ENCODE measurements around the gene DMBX1. TPM values are rescaled to one million over a fixed set of nuclear protein-coding genes. Genes with fewer than 3 reads are reported as not detected.

DMBX1 gene
- total and polyA plus RNA-seq, 4 donors = not detected

GRCh38 chr1:46522969-46523320 is 33.3 kb downstream of the DMBX1 start:
- Histone ChIP-seq H3K9me3 (ENCODE audit: control insufficient read depth in 4 of 4, low read length in 3 of 4) (no peaks in the 10 kb centered on the region), H3K36me3 (ENCODE audit: control insufficient read depth in 4 of 4, insufficient read depth in 3 of 4, low read depth in 1 of 4, low read length in 3 of 4) (no peaks in the 10 kb centered on the region), H3K4me1 (ENCODE audit: control insufficient read depth in 4 of 4, insufficient read depth in 4 of 4, low read length in 3 of 4) (peaks cover 0 to 25% (median 17%) of the 10 kb centered on the region in 4 donors), H3K27ac (ENCODE audit: low read depth in 1 of 2, low read length in 2 of 2) (no peak overlapping the region), H3K4me3 (ENCODE audit: low read depth in 1 of 3, low read length in 3 of 3) (no peak overlapping the region), H3K27me3 (ENCODE audit: control insufficient read depth in 4 of 4, insufficient read depth in 4 of 4, low read length in 3 of 4) (peaks cover 0 to 2% (median 0%) of the 10 kb centered on the region in 4 donors), H3K9ac (ENCODE audit: low read depth in 1 of 2, low read length in 2 of 2) (no peak overlapping the region)
- TF ChIP-seq FOXA2 (IDR thresholded peaks at IDR 0.05) = no peak
- DNase-seq (ENCODE audit: low spot score) = no peak
- 74% methylated on average over 13 of the region's 13 CpGs for WGBS

- Histone ChIP-seq H3K9me3 (ENCODE audit: control insufficient read depth in 4 of 4, low read length in 3 of 4) (no peaks in the 10 kb centered on the region), H3K4me3 (ENCODE audit: low read depth in 1 of 3, low read length in 3 of 3) (no peak overlapping the region), H3K9ac (ENCODE audit: low read depth in 1 of 2, low read length in 2 of 2) (no peak overlapping the region), H3K27ac (ENCODE audit: low read depth in 1 of 2, low read length in 2 of 2) (no peak overlapping the region), H3K36me3 (ENCODE audit: control insufficient read depth in 4 of 4, insufficient read depth in 3 of 4, low read depth in 1 of 4, low read length in 3 of 4) (no peaks in the 10 kb centered on the region), H3K4me1 (ENCODE audit: control insufficient read depth in 4 of 4, insufficient read depth in 4 of 4, low read length in 3 of 4) (peaks cover 0 to 25% (median 17%) of the 10 kb centered on the region in 4 donors), H3K27me3 (ENCODE audit: control insufficient read depth in 4 of 4, insufficient read depth in 4 of 4, low read length in 3 of 4) (peaks cover 0 to 2% (median 0%) of the 10 kb centered on the region in 4 donors)
- no peak for TF ChIP-seq REST (IDR thresholded peaks at IDR 0.05)
- DNase-seq (ENCODE audit: low spot score) = no peak
- WGBS = 92% methylated on average over 11 of the region's 11 CpGs
Measured at GRCh38 chr1:46523496-46524353, 34.1 kb downstream of the DMBX1 start.

GRCh38 chr1:46524843-46525242 is 35.2 kb downstream of the DMBX1 start:
- H3K27me3 ChIP-seq (ENCODE audit: control insufficient read depth in 4 of 4, insufficient read depth in 4 of 4, low read length in 3 of 4) = no peaks in the 10 kb centered on the region
- no peak for TF ChIP-seq FOXA2 (IDR thresholded peaks at IDR 0.05)
- TF ChIP-seq RXRA (IDR thresholded peaks at IDR 0.05) = no peak
- no peak for TF ChIP-seq ZBTB33 (IDR thresholded peaks at IDR 0.05)
- TF ChIP-seq, protein P1, sequence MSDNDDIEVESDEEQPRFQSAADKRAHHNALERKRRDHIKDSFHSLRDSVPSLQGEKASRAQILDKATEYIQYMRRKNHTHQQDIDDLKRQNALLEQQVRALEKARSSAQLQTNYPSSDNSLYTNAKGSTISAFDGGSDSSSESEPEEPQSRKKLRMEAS (IDR thresholded peaks at IDR 0.05) = no peak
- TF ChIP-seq TAF1 (conservative IDR thresholded peaks at IDR 0.05) = no peak
- no peak for TF ChIP-seq EGR1 (IDR thresholded peaks at IDR 0.05; ENCODE audit: low read depth in 2 of 2)
- TF ChIP-seq HNF4A (conservative IDR thresholded peaks at IDR 0.05) = no peak
- no peak for TF ChIP-seq SP1 (IDR thresholded peaks at IDR 0.05)
- no peak for TF ChIP-seq FOXA1 (IDR thresholded peaks at IDR 0.05)
- TF ChIP-seq NR2F2 (IDR thresholded peaks at IDR 0.05) = no peak
- TF ChIP-seq, protein P2, sequence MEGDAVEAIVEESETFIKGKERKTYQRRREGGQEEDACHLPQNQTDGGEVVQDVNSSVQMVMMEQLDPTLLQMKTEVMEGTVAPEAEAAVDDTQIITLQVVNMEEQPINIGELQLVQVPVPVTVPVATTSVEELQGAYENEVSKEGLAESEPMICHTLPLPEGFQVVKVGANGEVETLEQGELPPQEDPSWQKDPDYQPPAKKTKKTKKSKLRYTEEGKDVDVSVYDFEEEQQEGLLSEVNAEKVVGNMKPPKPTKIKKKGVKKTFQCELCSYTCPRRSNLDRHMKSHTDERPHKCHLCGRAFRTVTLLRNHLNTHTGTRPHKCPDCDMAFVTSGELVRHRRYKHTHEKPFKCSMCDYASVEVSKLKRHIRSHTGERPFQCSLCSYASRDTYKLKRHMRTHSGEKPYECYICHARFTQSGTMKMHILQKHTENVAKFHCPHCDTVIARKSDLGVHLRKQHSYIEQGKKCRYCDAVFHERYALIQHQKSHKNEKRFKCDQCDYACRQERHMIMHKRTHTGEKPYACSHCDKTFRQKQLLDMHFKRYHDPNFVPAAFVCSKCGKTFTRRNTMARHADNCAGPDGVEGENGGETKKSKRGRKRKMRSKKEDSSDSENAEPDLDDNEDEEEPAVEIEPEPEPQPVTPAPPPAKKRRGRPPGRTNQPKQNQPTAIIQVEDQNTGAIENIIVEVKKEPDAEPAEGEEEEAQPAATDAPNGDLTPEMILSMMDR (IDR thresholded peaks at IDR 0.05; ENCODE audit: low read depth, low read length, missing input control) = no peak
- TF ChIP-seq GABPA (IDR thresholded peaks at IDR 0.05 in 1 of 2, conservative IDR thresholded peaks at IDR 0.05 in 1 of 2) = no peak
- TF ChIP-seq YY1 (IDR thresholded peaks at IDR 0.05) = no peak
- no peak for TF ChIP-seq RAD21 (IDR thresholded peaks at IDR 0.05)
- TF ChIP-seq JUND (IDR thresholded peaks at IDR 0.05) = no peak
- no peak for DNase-seq (ENCODE audit: low spot score)
- H3K36me3 ChIP-seq (ENCODE audit: control insufficient read depth in 4 of 4, insufficient read depth in 3 of 4, low read depth in 1 of 4, low read length in 3 of 4) = no peaks in the 10 kb centered on the region
- H3K4me3 ChIP-seq (ENCODE audit: low read depth in 1 of 3, low read length in 3 of 3) = no peak overlapping the region
- no peak overlapping the region for H3K27ac ChIP-seq (ENCODE audit: low read depth in 1 of 2, low read length in 2 of 2)
- WGBS = 71% methylated on average over 5 of the region's 5 CpGs
- no peak overlapping the region for H3K9ac ChIP-seq (ENCODE audit: low read depth in 1 of 2, low read length in 2 of 2)
- H3K4me1 ChIP-seq (ENCODE audit: control insufficient read depth in 4 of 4, insufficient read depth in 4 of 4, low read length in 3 of 4) = peaks cover 0 to 25% (median 17%) of the 10 kb centered on the region in 4 donors
- no peaks in the 10 kb centered on the region for H3K9me3 ChIP-seq (ENCODE audit: control insufficient read depth in 4 of 4, low read length in 3 of 4)
